WI38 (cell line): ENCODE measurements around the gene COL2A1.

Source experiments
- H3K4me3 ChIP-seq: 2 replicates; pipeline ENCODE4 v1.5.1; 2011; ENCODE audit warnings: low read depth, mild to moderate bottlenecking, control low read depth, low read length
- CTCF ChIP-seq: IDR thresholded peaks from 2 replicates; pipeline ENCODE4 v1.5.1; 2012; ENCODE audit warnings: low read depth, mild to moderate bottlenecking, control low read depth, low read length

Gene COL2A1

DNA sequence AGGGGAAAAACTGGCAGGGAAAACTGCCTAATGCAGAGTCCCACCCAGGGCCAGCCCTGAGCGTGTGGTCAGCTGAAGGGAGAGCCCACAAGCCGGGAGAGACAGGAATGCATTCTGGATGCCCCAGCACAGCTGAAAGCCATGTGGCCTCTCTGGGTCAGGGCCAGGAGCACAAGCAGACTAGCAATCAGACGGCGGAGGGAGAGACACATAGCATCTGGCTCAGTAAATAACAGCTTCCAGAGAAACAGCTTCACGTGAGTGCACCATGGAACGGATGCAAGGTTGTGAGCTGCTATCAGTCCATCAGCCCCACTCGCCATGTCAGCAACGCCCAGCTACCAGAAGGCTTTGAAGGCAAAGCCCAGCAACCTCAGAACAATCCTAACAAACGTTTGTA lies 69.1 kb downstream of the COL2A1 start:
- TF ChIP-seq CTCF = no peak

DNA sequence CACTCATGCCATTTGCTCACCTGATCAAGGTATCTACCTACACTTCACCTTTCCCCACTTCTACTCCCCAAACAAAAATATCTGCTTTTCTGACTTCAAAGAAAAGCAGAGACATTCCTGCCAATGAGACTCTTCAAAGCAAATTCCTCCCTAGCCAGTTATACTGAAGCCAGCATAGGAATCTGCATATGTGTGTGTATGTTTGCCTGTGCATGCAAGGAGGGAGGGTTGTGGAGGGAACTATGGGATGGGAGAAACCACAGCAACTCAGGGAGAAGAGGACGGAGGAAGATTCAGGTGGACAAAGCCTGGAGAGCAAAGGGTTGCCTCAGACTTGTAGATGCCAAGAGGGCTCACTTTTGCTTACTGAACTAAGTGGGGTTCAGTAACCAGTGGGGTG lies 73.1 kb downstream of the COL2A1 start:
- TF ChIP-seq CTCF = no peak
- no peak overlapping the region for H3K4me3 ChIP-seq

More for the DNA sequence above, 69.1 kb downstream of the COL2A1 start:
- H3K4me3 ChIP-seq = no peak overlapping the region

GRCh38 chr12:47930634-47931033 lies 73.6 kb downstream of the COL2A1 start:
- no peak overlapping the region for H3K4me3 ChIP-seq
- TF ChIP-seq CTCF = no peak

GRCh38 chr12:47927346-47927745 lies 76.9 kb downstream of the COL2A1 start:
- no peak for TF ChIP-seq CTCF
- no peak overlapping the region for H3K4me3 ChIP-seq
